SU-DHL-6 (cell line): Measurements from ENCODE around the gene MMP24OS.

Experiments
- H2AFZ ChIP-seq: fragments of 200-600 bp; sonication (generic); 2 replicates; pipeline ENCODE4 v1.6.1; 2014; ENCODE audit warnings: low read depth, mild to moderate bottlenecking, moderate library complexity, mixed read lengths, antibody characterized with exemption, low read length; ENCODE audit not compliant: severe bottlenecking
- H3F3A ChIP-seq: fragments of 200-600 bp; shearing (Covaris generic); 2 replicates; pipeline ENCODE4 v1.6.0; 2016; ENCODE audit warnings: antibody characterized with exemption, mild to moderate bottlenecking; ENCODE audit not compliant: insufficient read depth
- H3K27ac ChIP-seq: fragments of 200-600 bp; sonication (generic); 2 replicates; pipeline ENCODE4 v1.5.1; 2016; ENCODE audit warnings: low read depth, mild to moderate bottlenecking, low read length, moderate library complexity, mixed read lengths
- H3K27me3 ChIP-seq: fragments of 200-600 bp; sonication (generic), shearing (Covaris generic); 2 replicates; pipeline ENCODE4 v1.6.0; 2014; ENCODE audit warnings: mild to moderate bottlenecking, low read length
- H3K36me3 ChIP-seq: fragments of 200-600 bp; sonication (generic); 2 replicates; pipeline ENCODE4 v1.6.1; 2014; ENCODE audit warnings: mild to moderate bottlenecking, low read length, mixed read lengths
- H3K4me2 ChIP-seq: fragments of 300-600, 200-600 bp; shearing (Covaris generic), sonication (generic); 2 replicates; pipeline ENCODE4 v1.6.0; 2014; ENCODE audit warnings: low read length, low read depth, mild to moderate bottlenecking; ENCODE audit not compliant: poor library complexity, severe bottlenecking
- H3K4me3 ChIP-seq: fragments of 200-600 bp; sonication (generic); 2 replicates; pipeline ENCODE4 v1.5.1; 2014; ENCODE audit warnings: antibody characterized with exemption, low read length, mild to moderate bottlenecking, mixed read lengths; ENCODE audit not compliant: insufficient read depth, poor library complexity, severe bottlenecking
- H3K79me2 ChIP-seq: fragments of 200-600 bp; sonication (generic); 2 replicates; pipeline ENCODE4 v1.6.1; 2014; ENCODE audit warnings: mild to moderate bottlenecking, low read length, moderate library complexity; ENCODE audit not compliant: insufficient read depth
- H3K9ac ChIP-seq: fragments of 200-600 bp; sonication (generic); 2 replicates; pipeline ENCODE4 v1.7.0; 2014; ENCODE audit warnings: mild to moderate bottlenecking, low read length
- H3K9me2 ChIP-seq: fragments of 200-600 bp; sonication (generic); replicated peaks from 2 replicates; pipeline ENCODE4 v1.6.1; 2014; ENCODE audit warnings: low read length; ENCODE audit not compliant: insufficient read depth
- H3K9me3 ChIP-seq: fragments of 200-600 bp; sonication (generic); 2 replicates; pipeline ENCODE4 v1.6.1; 2014; ENCODE audit warnings: low read length, mixed read lengths; ENCODE audit not compliant: insufficient read depth
- H4K20me1 ChIP-seq: fragments of 200-600 bp; sonication (generic); 2 replicates; pipeline ENCODE4 v1.6.1; 2014; ENCODE audit warnings: low read depth, mild to moderate bottlenecking, antibody characterized with exemption, low read length, moderate library complexity, mixed read lengths
- EZH2phosphoT487 ChIP-seq: fragments of 200-600 bp; sonication (generic), shearing (Covaris generic); conservative IDR thresholded peaks from 2 replicates; pipeline ENCODE4 v1.6.1; 2018; ENCODE audit warnings: mild to moderate bottlenecking, antibody characterized with exemption, low read length, moderate library complexity, mixed read lengths
- TF ChIP-seq, protein P1 (sequence below): fragments of 200-600 bp; sonication (generic); IDR thresholded peaks from one replicate; pipeline ENCODE4 v1.5.1; 2017; ENCODE audit warnings: antibody characterized with exemption, mild to moderate bottlenecking, low read length, moderate library complexity; ENCODE audit not compliant: insufficient read depth, poor library complexity, severe bottlenecking

Gene MMP24OS

DNA sequence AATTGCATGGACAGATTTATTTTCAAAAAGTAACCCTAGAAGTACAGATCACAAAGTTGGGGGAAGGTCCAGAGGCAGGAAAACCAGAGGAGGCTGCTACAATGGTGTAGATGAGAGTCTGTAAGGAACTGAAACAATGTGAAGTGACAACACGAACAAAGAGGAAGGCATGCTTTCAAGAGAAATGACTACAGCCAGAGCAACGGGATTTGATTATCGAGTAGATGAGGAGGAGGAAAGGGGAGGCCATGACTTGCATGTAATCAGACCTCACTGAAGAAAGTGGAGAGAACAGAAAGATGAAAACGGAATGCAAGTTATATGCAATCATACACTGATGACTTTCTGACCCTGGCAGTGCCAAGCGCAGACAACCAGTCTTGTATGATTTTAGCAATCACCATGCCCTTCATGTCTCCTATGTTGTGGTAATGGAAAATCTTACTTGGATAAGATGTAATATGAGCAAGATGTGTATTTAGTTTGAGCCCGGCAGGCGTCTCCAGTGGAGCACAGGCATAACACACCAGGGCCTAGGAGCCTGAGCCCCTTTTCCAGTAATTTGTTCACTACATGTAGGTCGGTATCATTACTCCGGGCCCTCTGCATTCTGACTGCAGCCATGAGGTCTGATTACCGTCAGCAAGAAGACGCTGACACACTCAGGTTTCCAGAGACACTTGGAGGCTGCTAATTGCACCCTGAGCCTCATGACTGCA, 48.3 kb upstream of the MMP24OS start:
- TF ChIP-seq, protein P1, sequence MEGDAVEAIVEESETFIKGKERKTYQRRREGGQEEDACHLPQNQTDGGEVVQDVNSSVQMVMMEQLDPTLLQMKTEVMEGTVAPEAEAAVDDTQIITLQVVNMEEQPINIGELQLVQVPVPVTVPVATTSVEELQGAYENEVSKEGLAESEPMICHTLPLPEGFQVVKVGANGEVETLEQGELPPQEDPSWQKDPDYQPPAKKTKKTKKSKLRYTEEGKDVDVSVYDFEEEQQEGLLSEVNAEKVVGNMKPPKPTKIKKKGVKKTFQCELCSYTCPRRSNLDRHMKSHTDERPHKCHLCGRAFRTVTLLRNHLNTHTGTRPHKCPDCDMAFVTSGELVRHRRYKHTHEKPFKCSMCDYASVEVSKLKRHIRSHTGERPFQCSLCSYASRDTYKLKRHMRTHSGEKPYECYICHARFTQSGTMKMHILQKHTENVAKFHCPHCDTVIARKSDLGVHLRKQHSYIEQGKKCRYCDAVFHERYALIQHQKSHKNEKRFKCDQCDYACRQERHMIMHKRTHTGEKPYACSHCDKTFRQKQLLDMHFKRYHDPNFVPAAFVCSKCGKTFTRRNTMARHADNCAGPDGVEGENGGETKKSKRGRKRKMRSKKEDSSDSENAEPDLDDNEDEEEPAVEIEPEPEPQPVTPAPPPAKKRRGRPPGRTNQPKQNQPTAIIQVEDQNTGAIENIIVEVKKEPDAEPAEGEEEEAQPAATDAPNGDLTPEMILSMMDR, result no peak
- no peak for TF ChIP-seq EZH2phosphoT487
- H4K20me1 ChIP-seq, result no peaks in the 10 kb centered on the region
- no peak overlapping the region for H3K4me2 ChIP-seq
- H3K27ac ChIP-seq, result no peak overlapping the region
- no peak overlapping the region for H3K4me3 ChIP-seq
- H3F3A ChIP-seq, result no peaks in the 10 kb centered on the region
- H3K9me2 ChIP-seq, result no peaks in the 10 kb centered on the region
- H3K36me3 ChIP-seq, result no peaks in the 10 kb centered on the region
- no peaks in the 10 kb centered on the region for H3K27me3 ChIP-seq
- H2AFZ ChIP-seq, result no peak overlapping the region
- H3K9me3 ChIP-seq, result no peaks in the 10 kb centered on the region
- no peaks in the 10 kb centered on the region for H3K79me2 ChIP-seq
- no peak overlapping the region for H3K9ac ChIP-seq

- TF ChIP-seq, protein P1, result no peak
- TF ChIP-seq EZH2phosphoT487, result no peak
- no peaks in the 10 kb centered on the region for H3K79me2 ChIP-seq
- H3K4me2 ChIP-seq, result no peak overlapping the region
- H3K9ac ChIP-seq, result no peak overlapping the region
- H3K27me3 ChIP-seq, result no peaks in the 10 kb centered on the region
- H4K20me1 ChIP-seq, result no peaks in the 10 kb centered on the region
- H3K9me2 ChIP-seq, result no peaks in the 10 kb centered on the region
- no peak overlapping the region for H3K4me3 ChIP-seq
- no peak overlapping the region for H2AFZ ChIP-seq
- H3K36me3 ChIP-seq, result no peaks in the 10 kb centered on the region
- H3K27ac ChIP-seq, result no peak overlapping the region
- H3F3A ChIP-seq, result no peaks in the 10 kb centered on the region
- no peaks in the 10 kb centered on the region for H3K9me3 ChIP-seq
Observed at GRCh38 chr20:35325401-35325800, 47.5 kb upstream of the MMP24OS start.

GRCh38 chr20:35320396-35321126, 42.6 kb upstream of the MMP24OS start:
- no peaks in the 10 kb centered on the region for H3K79me2 ChIP-seq
- no peak overlapping the region for H3K27ac ChIP-seq
- H3K9me2 ChIP-seq, result no peaks in the 10 kb centered on the region
- no peaks in the 10 kb centered on the region for H3K27me3 ChIP-seq
- TF ChIP-seq, protein P1, result no peak
- TF ChIP-seq EZH2phosphoT487, result no peak
- H3F3A ChIP-seq, result no peaks in the 10 kb centered on the region
- no peaks in the 10 kb centered on the region for H3K36me3 ChIP-seq
- H3K4me2 ChIP-seq, result no peak overlapping the region
- H2AFZ ChIP-seq, result no peak overlapping the region
- H4K20me1 ChIP-seq, result no peaks in the 10 kb centered on the region
- no peak overlapping the region for H3K4me3 ChIP-seq
- H3K9me3 ChIP-seq, result no peaks in the 10 kb centered on the region
- H3K9ac ChIP-seq, result no peak overlapping the region
